Glutamatergic neuron (in vitro differentiated cells): Measurements from ENCODE around the gene ITK. TPM values are rescaled to one million over a fixed set of nuclear protein-coding genes. Genes with fewer than 3 reads are reported as not detected.

Source experiments
- DNase-seq: peaks from one replicate; pipeline ENCODE4 v3.0.0; 2022
- H3K27ac Mint-ChIP-seq: one replicate; pipeline ENCODE4 v1.8.0; 2020; ENCODE audit warnings: mild to moderate bottlenecking, mixed read lengths, inconsistent platforms; ENCODE audit not compliant: unreplicated experiment
- H3K27me3 Mint-ChIP-seq: one replicate; pipeline ENCODE4 v1.8.0; 2020; ENCODE audit warnings: mild to moderate bottlenecking, moderate library complexity, mixed read lengths, inconsistent platforms; ENCODE audit not compliant: unreplicated experiment
- H3K36me3 Mint-ChIP-seq: one replicate; pipeline ENCODE4 v1.8.0; 2020; ENCODE audit warnings: mild to moderate bottlenecking, mixed read lengths, inconsistent platforms; ENCODE audit not compliant: unreplicated experiment
- H3K4me1 Mint-ChIP-seq: one replicate; pipeline ENCODE4 v1.8.0; 2020; ENCODE audit warnings: mild to moderate bottlenecking, low read depth, mixed read lengths, inconsistent platforms; ENCODE audit not compliant: unreplicated experiment
- H3K4me3 Mint-ChIP-seq: one replicate; pipeline ENCODE4 v1.8.0; 2020; ENCODE audit warnings: mild to moderate bottlenecking, mixed read lengths, inconsistent platforms; ENCODE audit not compliant: unreplicated experiment
- H3K9me3 Mint-ChIP-seq: one replicate; pipeline ENCODE4 v1.8.0; 2020; ENCODE audit warnings: mild to moderate bottlenecking, moderate library complexity, mixed read lengths, inconsistent platforms; ENCODE audit not compliant: unreplicated experiment
- CTCF ChIP-seq: fragments of 200-600 bp; sonication (generic); IDR thresholded peaks from one replicate; pipeline ENCODE4 v1.5.0; 2021; ENCODE audit not compliant: partially characterized antibody, unreplicated experiment
- total RNA-seq: library from RNA; stranded (reverse); fragmentation: NEBNext Ultra II Directional; extraction: Animal tissue kit (Norgen Biotek cat#: 25700); gene quantifications from one replicate; pipeline ENCODE4 v1.2.1, GENCODE V29; 2021; ENCODE audit not compliant: unreplicated experiment

The ITK gene
- total RNA-seq, 1 donor from 2014 or later = not detected

GRCh38 chr5:157142317-157143126, 38.1 kb upstream of the ITK start, which contains the start of gene MED7:
Gene MED7, minus strand, starts transcription at chr5:157142865. Its CDS starts 3,434 bp downstream, at chr5:157139431.
- TF ChIP-seq CTCF = no peak
- Mint-ChIP-seq H3K9me3 (peaks cover 10% of the 10 kb centered on the region), H3K27ac (peak within 1 kb of the TSS; percentile 96), H3K36me3 (no peaks in the 10 kb centered on the region), H3K27me3 (peaks cover 5% of the 10 kb centered on the region), H3K4me3 (peak within 1 kb of the TSS; percentile 99), H3K4me1 (peaks cover 7% of the 10 kb centered on the region)
- DNase-seq = peak; percentile 83

- no peak for TF ChIP-seq CTCF
- peak; percentile 31 for DNase-seq
- peak overlapping the region; percentile 96 for H3K27ac Mint-ChIP-seq
- peaks cover 10% of the 10 kb centered on the region for H3K9me3 Mint-ChIP-seq
- peak overlapping the region; percentile 99 for H3K4me3 Mint-ChIP-seq
- H3K36me3 Mint-ChIP-seq = no peaks in the 10 kb centered on the region
- peaks cover 7% of the 10 kb centered on the region for H3K4me1 Mint-ChIP-seq
- H3K27me3 Mint-ChIP-seq = peaks cover 5% of the 10 kb centered on the region
Observed at GRCh38 chr5:157143127-157143971, 37.3 kb upstream of the ITK start.

GRCh38 chr5:157148734-157149615, 31.7 kb upstream of the ITK start:
- no peaks in the 10 kb centered on the region for H3K9me3 Mint-ChIP-seq
- no peaks in the 10 kb centered on the region for H3K36me3 Mint-ChIP-seq
- H3K4me1 Mint-ChIP-seq = peaks cover 4% of the 10 kb centered on the region
- peaks cover under 1% of the 10 kb centered on the region for H3K27me3 Mint-ChIP-seq
- H3K4me3 Mint-ChIP-seq = no peak overlapping the region
- TF ChIP-seq CTCF = peak; percentile 87
- H3K27ac Mint-ChIP-seq = no peak overlapping the region
- peak; percentile 71 for DNase-seq

GRCh38 chr5:157150995-157151394, 29.6 kb upstream of the ITK start:
- no peak for TF ChIP-seq CTCF
- H3K27me3 Mint-ChIP-seq = no peaks in the 10 kb centered on the region
- peaks cover 2% of the 10 kb centered on the region for H3K4me1 Mint-ChIP-seq

More at GRCh38 chr5:157150995-157151394, 29.6 kb upstream of the ITK start:
- Mint-ChIP-seq H3K4me3 (no peak overlapping the region), H3K9me3 (no peaks in the 10 kb centered on the region), H3K27ac (no peak overlapping the region), H3K36me3 (no peaks in the 10 kb centered on the region)
- no peak for DNase-seq
